Ishikawa (cell line): Measurements from ENCODE around the gene MYOZ2.

Source experiments
- CEBPB ChIP-seq: IDR thresholded peaks from 2 replicates; pipeline ENCODE4 v1.6.1; 2012
- CREB1 ChIP-seq: IDR thresholded peaks from 2 replicates; pipeline ENCODE4 v1.6.1; 2012; ENCODE audit warnings: low read depth
- EGR1 ChIP-seq: IDR thresholded peaks from 2 replicates; pipeline ENCODE4 v1.6.1; 2012
- EP300 ChIP-seq: IDR thresholded peaks from 2 replicates; pipeline ENCODE4 v1.6.1; 2012; ENCODE audit warnings: borderline replicate concordance
- MAX ChIP-seq: IDR thresholded peaks from 2 replicates; pipeline ENCODE4 v1.6.1; 2012
- NFIC ChIP-seq: IDR thresholded peaks from 2 replicates; pipeline ENCODE4 v1.6.1; 2012
- TAF1 ChIP-seq: IDR thresholded peaks from 2 replicates; pipeline ENCODE4 v1.6.1; 2012; ENCODE audit warnings: low read depth, mild to moderate bottlenecking
- YY1 ChIP-seq: IDR thresholded peaks from 2 replicates; pipeline ENCODE4 v1.6.1; 2012; ENCODE audit warnings: low read depth

GRCh38 chr4:119128148-119128547 is 7.5 kb upstream of the MYOZ2 start:
- TF ChIP-seq YY1 (no peak), CEBPB (no peak), EGR1 (no peak), CREB1 (no peak), TAF1 (no peak), EP300 (no peak), MAX (no peak), NFIC (no peak)
